ENCODE data around the gene WDCP. TPM values are rescaled to one million over a fixed set of nuclear protein-coding genes. Genes with fewer than 3 reads are reported as not detected.

Gene WDCP
- total RNA-seq, 2 donors from 2014 or later, result 2.6 to 3.9 TPM

GRCh38 chr2:24024018-24024417, 23.2 kb downstream of the WDCP start:
- no peaks in the 10 kb centered on the region for H3K9me3 ChIP-seq
- ATAC-seq (peak; percentile 28), DNase-seq (no peak)
- H3K27me3 ChIP-seq, result no peaks in the 10 kb centered on the region
- no peaks in the 10 kb centered on the region for H3K4me1 ChIP-seq
- no peak for TF ChIP-seq POLR2A (IDR thresholded peaks at IDR 0.05)
- TF ChIP-seq, protein P1, sequence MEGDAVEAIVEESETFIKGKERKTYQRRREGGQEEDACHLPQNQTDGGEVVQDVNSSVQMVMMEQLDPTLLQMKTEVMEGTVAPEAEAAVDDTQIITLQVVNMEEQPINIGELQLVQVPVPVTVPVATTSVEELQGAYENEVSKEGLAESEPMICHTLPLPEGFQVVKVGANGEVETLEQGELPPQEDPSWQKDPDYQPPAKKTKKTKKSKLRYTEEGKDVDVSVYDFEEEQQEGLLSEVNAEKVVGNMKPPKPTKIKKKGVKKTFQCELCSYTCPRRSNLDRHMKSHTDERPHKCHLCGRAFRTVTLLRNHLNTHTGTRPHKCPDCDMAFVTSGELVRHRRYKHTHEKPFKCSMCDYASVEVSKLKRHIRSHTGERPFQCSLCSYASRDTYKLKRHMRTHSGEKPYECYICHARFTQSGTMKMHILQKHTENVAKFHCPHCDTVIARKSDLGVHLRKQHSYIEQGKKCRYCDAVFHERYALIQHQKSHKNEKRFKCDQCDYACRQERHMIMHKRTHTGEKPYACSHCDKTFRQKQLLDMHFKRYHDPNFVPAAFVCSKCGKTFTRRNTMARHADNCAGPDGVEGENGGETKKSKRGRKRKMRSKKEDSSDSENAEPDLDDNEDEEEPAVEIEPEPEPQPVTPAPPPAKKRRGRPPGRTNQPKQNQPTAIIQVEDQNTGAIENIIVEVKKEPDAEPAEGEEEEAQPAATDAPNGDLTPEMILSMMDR (IDR thresholded peaks at IDR 0.05), result no peak
- WGBS, 2 donors, result 69 to 74% methylated on average over 5 to 12 of the region's 12 CpGs
- intact Hi-C loops (cut with DNase I), result no loop called here
- no peak overlapping the region for H3K27ac ChIP-seq
- no peaks in the 10 kb centered on the region for H3K36me3 ChIP-seq (replicated peaks in 1 of 2; ENCODE audit: insufficient read depth in 1 of 2, low read depth in 2 of 2)
- no peak overlapping the region for H3K4me3 ChIP-seq

GRCh38 chr2:24022975-24023575, 24.1 kb downstream of the WDCP start:
- DNase-seq, result no peak
- intact Hi-C loops (cut with DNase I), result no loop called here
- Histone ChIP-seq H3K36me3 (replicated peaks in 1 of 2; ENCODE audit: insufficient read depth in 1 of 2, low read depth in 2 of 2) (no peaks in the 10 kb centered on the region), H3K27me3 (no peaks in the 10 kb centered on the region), H3K4me3 (no peak overlapping the region), H3K4me1 (no peaks in the 10 kb centered on the region), H3K9me3 (no peaks in the 10 kb centered on the region), H3K27ac (no peak overlapping the region)
- TF ChIP-seq POLR2A (IDR thresholded peaks at IDR 0.05), result no peak
- TF ChIP-seq, protein P1 (IDR thresholded peaks at IDR 0.05), result no peak
- no peak for ATAC-seq
- 81% methylated on average over 14 of the region's 16 CpGs; no CpG with 5 or more reads in 1 of the 2 donors for whole genome bisulfite sequencing, 2 donors

DNA sequence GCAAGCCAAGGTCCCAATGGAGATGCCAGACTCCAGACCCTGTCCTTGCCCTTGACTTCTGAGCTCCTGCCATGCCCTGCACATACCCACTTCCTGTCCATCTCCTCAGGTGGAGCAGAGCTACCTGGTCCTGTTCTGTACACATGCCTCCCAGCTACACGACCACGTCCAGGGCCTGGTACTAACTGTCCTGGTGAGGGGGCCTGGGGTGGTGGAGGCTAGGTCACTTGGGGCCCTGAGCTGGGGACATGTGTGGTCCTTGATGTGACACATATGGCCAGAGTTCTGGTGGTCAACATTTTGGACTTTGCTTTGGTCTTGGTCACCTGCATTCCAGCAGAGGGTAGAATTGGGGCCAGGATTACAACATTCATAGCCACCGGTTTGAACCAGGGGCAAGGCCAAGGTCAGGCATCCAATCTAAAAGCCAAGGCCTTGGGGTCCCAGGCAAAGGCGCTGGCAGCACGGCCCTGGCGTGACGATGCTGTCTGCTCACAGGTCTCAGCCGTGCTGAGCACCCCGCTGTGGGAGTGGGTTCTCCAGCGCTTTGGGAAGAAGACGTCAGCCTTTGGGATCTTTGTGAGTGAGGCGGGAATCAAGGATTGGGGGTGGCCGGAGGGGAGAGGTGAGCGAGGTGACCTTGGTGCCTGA, 24.7 kb downstream of the WDCP start:
- no peak for ATAC-seq
- Histone ChIP-seq H3K4me1 (no peaks in the 10 kb centered on the region), H3K27ac (no peak overlapping the region), H3K4me3 (no peak overlapping the region), H3K9me3 (no peaks in the 10 kb centered on the region), H3K36me3 (replicated peaks in 1 of 2; ENCODE audit: insufficient read depth in 1 of 2, low read depth in 2 of 2) (no peaks in the 10 kb centered on the region), H3K27me3 (no peaks in the 10 kb centered on the region)
- TF ChIP-seq POLR2A (IDR thresholded peaks at IDR 0.05), result no peak
- TF ChIP-seq, protein P1 (IDR thresholded peaks at IDR 0.05), result no peak
- no peak for DNase-seq
- WGBS, 2 donors, result 81 to 91% methylated on average over 8 to 14 of the region's 14 CpGs
- intact Hi-C loops (cut with DNase I), result no loop called here

GRCh38 chr2:24021122-24021998, 25.8 kb downstream of the WDCP start:
- Histone ChIP-seq H3K27ac (no peak overlapping the region), H3K36me3 (replicated peaks in 1 of 2; ENCODE audit: insufficient read depth in 1 of 2, low read depth in 2 of 2) (no peaks in the 10 kb centered on the region), H3K4me3 (no peak overlapping the region), H3K27me3 (no peaks in the 10 kb centered on the region), H3K4me1 (no peaks in the 10 kb centered on the region), H3K9me3 (no peaks in the 10 kb centered on the region)
- DNase-seq, result peak in 3 of 4 donors; percentile 10 to 44 (median 16)
- TF ChIP-seq POLR2A (IDR thresholded peaks at IDR 0.05), result no peak
- TF ChIP-seq, protein P1 (IDR thresholded peaks at IDR 0.05), result peak in 4 of 7 experiments; percentile 30 to 57 (median 32)
- 67 to 78% methylated on average over 14 to 19 of the region's 19 CpGs for WGBS, 2 donors
- peak; percentile 32 for ATAC-seq
- intact Hi-C loops (cut with DNase I), result no loop called here

All from body of pancreas (tissue), 4 donors.